SKM-1 (cell line): ENCODE results near the gene TAS2R60.
"Not testable (repeated sequence)": the region's sequence is repeated elsewhere in the genome, so short reads cannot be mapped to it uniquely, and the experiment has no call there.

ENCODE experiments used
- DNase-seq: peaks from one replicate; lab custom pipeline; 2025; ENCODE audit not compliant: unreplicated experiment; lab: John Stamatoyannopoulos, UW

TAS2R60 gene

GRCh38 chr7:143443153-143443552 lies at the start of gene TAS2R60:
Gene TAS2R60, plus strand, starts transcription at chr7:143443453. Its CDS starts 0 bp downstream, at chr7:143443453.
- no peak for DNase-seq

- no peak for DNase-seq
These were observed 49.2 kb upstream of the TAS2R60 start for GRCh38 chr7:143394068-143394467.

- DNase-seq = no peak
These were observed 48.5 kb upstream of the TAS2R60 start for GRCh38 chr7:143394777-143395176.

- no peak for DNase-seq
These were observed 47.8 kb upstream of the TAS2R60 start for GRCh38 chr7:143395187-143396149.

- no peak for DNase-seq
These were observed 47.1 kb upstream of the TAS2R60 start for GRCh38 chr7:143396182-143396581.

- no peak for DNase-seq
These were observed 46.4 kb upstream of the TAS2R60 start for GRCh38 chr7:143396625-143397556.

GRCh38 chr7:143397710-143398530 lies 45.3 kb upstream of the TAS2R60 start:
- no peak for DNase-seq

- DNase-seq = no peak
These were observed 44.6 kb upstream of the TAS2R60 start for GRCh38 chr7:143398616-143399015.

GRCh38 chr7:143399151-143399550 lies 44.1 kb upstream of the TAS2R60 start:
- DNase-seq = no peak

GRCh38 chr7:143399642-143400041 lies 43.6 kb upstream of the TAS2R60 start:
- DNase-seq = no peak

- DNase-seq = no peak
These were observed 42.0 kb upstream of the TAS2R60 start for GRCh38 chr7:143401265-143401664.

- not testable (repeated sequence) for DNase-seq
These were observed 41.0 kb upstream of the TAS2R60 start for GRCh38 chr7:143402233-143402632.

GRCh38 chr7:143405173-143406001 lies 37.9 kb upstream of the TAS2R60 start:
- DNase-seq = no peak

GRCh38 chr7:143406002-143406357 lies 37.3 kb upstream of the TAS2R60 start:
- no peak for DNase-seq

GRCh38 chr7:143407287-143408251 lies 35.7 kb upstream of the TAS2R60 start:
- peak; percentile 46 for DNase-seq

- no peak for DNase-seq
These were observed 35.0 kb upstream of the TAS2R60 start for GRCh38 chr7:143408252-143408685.

GRCh38 chr7:143408686-143409561 lies 34.3 kb upstream of the TAS2R60 start, which contains the start of gene EPHA1:
Gene EPHA1, minus strand, starts transcription at chr7:143408856. Its CDS starts 51 bp downstream, at chr7:143408805.
- DNase-seq = peak; percentile 30
